BE2C (cell line): Measurements from ENCODE around the gene EPHB2.

Experiments used
- DNase-seq: peaks from one replicate; pipeline ENCODE4 v3.0.0-alpha.2; 2020
- H3K27me3 ChIP-seq: fragments of 250-450 bp; sonication (Bioruptor Pico); 2 replicates; pipeline ENCODE4 v1.5.1; 2020; ENCODE audit warnings: mild to moderate bottlenecking
- H3K36me3 ChIP-seq: fragments of 250-450 bp; sonication (Bioruptor Pico); 2 replicates; pipeline ENCODE4 v1.5.1; 2020; ENCODE audit warnings: mild to moderate bottlenecking
- H3K4me1 ChIP-seq: fragments of 250-450 bp; sonication (Bioruptor Pico); 2 replicates; pipeline ENCODE4 v1.5.1; 2020
- H3K4me3 ChIP-seq: 2 replicates; pipeline ENCODE4 v1.5.1; 2011; ENCODE audit warnings: low read depth, low read length
- H3K9me3 ChIP-seq: fragments of 250-450 bp; sonication (Bioruptor Pico); 2 replicates; pipeline ENCODE4 v1.5.1; 2020
- TF ChIP-seq, protein P1 (sequence below): IDR thresholded peaks from 2 replicates; pipeline ENCODE4 v1.5.1; 2012; ENCODE audit warnings: mild to moderate bottlenecking, low read depth, low read length

The EPHB2 gene

GRCh38 chr1:22952694-22953056 lies 242.0 kb downstream of the EPHB2 start:
- Histone ChIP-seq H3K4me1 (no peaks in the 10 kb centered on the region), H3K4me3 (no peak overlapping the region), H3K9me3 (no peaks in the 10 kb centered on the region), H3K36me3 (no peaks in the 10 kb centered on the region), H3K27me3 (peaks cover 18% of the 10 kb centered on the region)
- TF ChIP-seq, protein P1, sequence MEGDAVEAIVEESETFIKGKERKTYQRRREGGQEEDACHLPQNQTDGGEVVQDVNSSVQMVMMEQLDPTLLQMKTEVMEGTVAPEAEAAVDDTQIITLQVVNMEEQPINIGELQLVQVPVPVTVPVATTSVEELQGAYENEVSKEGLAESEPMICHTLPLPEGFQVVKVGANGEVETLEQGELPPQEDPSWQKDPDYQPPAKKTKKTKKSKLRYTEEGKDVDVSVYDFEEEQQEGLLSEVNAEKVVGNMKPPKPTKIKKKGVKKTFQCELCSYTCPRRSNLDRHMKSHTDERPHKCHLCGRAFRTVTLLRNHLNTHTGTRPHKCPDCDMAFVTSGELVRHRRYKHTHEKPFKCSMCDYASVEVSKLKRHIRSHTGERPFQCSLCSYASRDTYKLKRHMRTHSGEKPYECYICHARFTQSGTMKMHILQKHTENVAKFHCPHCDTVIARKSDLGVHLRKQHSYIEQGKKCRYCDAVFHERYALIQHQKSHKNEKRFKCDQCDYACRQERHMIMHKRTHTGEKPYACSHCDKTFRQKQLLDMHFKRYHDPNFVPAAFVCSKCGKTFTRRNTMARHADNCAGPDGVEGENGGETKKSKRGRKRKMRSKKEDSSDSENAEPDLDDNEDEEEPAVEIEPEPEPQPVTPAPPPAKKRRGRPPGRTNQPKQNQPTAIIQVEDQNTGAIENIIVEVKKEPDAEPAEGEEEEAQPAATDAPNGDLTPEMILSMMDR, result no peak
- no peak for DNase-seq

- no peaks in the 10 kb centered on the region for H3K4me1 ChIP-seq
- H3K4me3 ChIP-seq, result no peak overlapping the region
- no peak for DNase-seq
- peaks cover 18% of the 10 kb centered on the region for H3K27me3 ChIP-seq
- TF ChIP-seq, protein P1, result no peak
- H3K9me3 ChIP-seq, result no peaks in the 10 kb centered on the region
- H3K36me3 ChIP-seq, result no peaks in the 10 kb centered on the region
These were observed 242.6 kb downstream of the EPHB2 start for GRCh38 chr1:22953057-22953739.

- no peak for DNase-seq
- no peaks in the 10 kb centered on the region for H3K36me3 ChIP-seq
- H3K27me3 ChIP-seq, result peaks cover 18% of the 10 kb centered on the region
- no peaks in the 10 kb centered on the region for H3K9me3 ChIP-seq
- H3K4me1 ChIP-seq, result no peaks in the 10 kb centered on the region
- TF ChIP-seq, protein P1, result no peak
- H3K4me3 ChIP-seq, result no peak overlapping the region
These were observed 243.1 kb downstream of the EPHB2 start for GRCh38 chr1:22953740-22954141.

GRCh38 chr1:22955146-22955545 lies 244.5 kb downstream of the EPHB2 start:
- H3K4me1 ChIP-seq, result no peaks in the 10 kb centered on the region
- H3K4me3 ChIP-seq, result no peak overlapping the region
- no peaks in the 10 kb centered on the region for H3K36me3 ChIP-seq
- TF ChIP-seq, protein P1, result no peak
- H3K9me3 ChIP-seq, result no peaks in the 10 kb centered on the region
- DNase-seq, result no peak
- H3K27me3 ChIP-seq, result peaks cover 18% of the 10 kb centered on the region

- DNase-seq, result no peak
- Histone ChIP-seq H3K4me1 (no peaks in the 10 kb centered on the region), H3K27me3 (peaks cover 18% of the 10 kb centered on the region), H3K36me3 (no peaks in the 10 kb centered on the region), H3K9me3 (no peaks in the 10 kb centered on the region), H3K4me3 (no peak overlapping the region)
- TF ChIP-seq, protein P1, result no peak
These were observed 246.4 kb downstream of the EPHB2 start for GRCh38 chr1:22957066-22957465.

- DNase-seq, result no peak
- Histone ChIP-seq H3K27me3 (peaks cover 6% of the 10 kb centered on the region), H3K4me3 (no peak overlapping the region), H3K36me3 (no peaks in the 10 kb centered on the region), H3K9me3 (no peaks in the 10 kb centered on the region), H3K4me1 (no peaks in the 10 kb centered on the region)
- TF ChIP-seq, protein P1, result no peak
These were observed 247.9 kb downstream of the EPHB2 start for GRCh38 chr1:22958556-22958955.
